K562 (cell line): ENCODE data around the gene BOD1L2. TPM values are rescaled to one million over a fixed set of nuclear protein-coding genes. Genes with fewer than 3 reads are reported as not detected.
A peak's percentile ranks its signal among the peaks of the same experiment; 100 is the strongest.

ENCODE experiments used
- CBX8 ChIP-seq: fragments of 200-600 bp; sonication (generic); IDR thresholded peaks from 2 replicates; pipeline ENCODE4 v1.6.1; 2012; ENCODE audit warnings: borderline replicate concordance, mixed run types, low read depth, mild to moderate bottlenecking, moderate library complexity, mixed read lengths, low read length, control low read depth, inconsistent platforms; ENCODE audit not compliant: poor library complexity, severe bottlenecking; ENCODE audit errors: extremely low read depth
- DLX4 ChIP-seq: fragments of 250-450 bp; sonication (Bioruptor Pico); IDR thresholded peaks from 2 replicates; pipeline ENCODE4 v1.6.1; 2021; ENCODE audit warnings: mild to moderate bottlenecking
- DPF2 ChIP-seq: fragments of 450-650 bp; IDR thresholded peaks from 2 replicates; pipeline ENCODE4 v1.6.1; 2016
- FOXA1 ChIP-seq: fragments of 450-650 bp; IDR thresholded peaks from 2 replicates; pipeline ENCODE4 v1.6.1; 2016; ENCODE audit warnings: mild to moderate bottlenecking, borderline replicate concordance
- GTF2E2 ChIP-seq: fragments of 200-800 bp; sonication (Bioruptor generic); IDR thresholded peaks from 2 replicates; pipeline ENCODE4 v1.6.1; 2016; ENCODE audit warnings: missing genetic modification characterization, missing compliant biosample characterization
- JUN ChIP-seq, 2 experiments: sonication (generic) in 1 of 2; formaldehyde crosslinking in 1 of 2; IDR thresholded peaks; 2 replicates each; pipeline versions ENCODE4 v1.6.1 to v1.8.0; 2012 to 2022; ENCODE audit warnings: borderline replicate concordance in 2 of 2, mild to moderate bottlenecking in 2 of 2, improper control_type of control experiment in 1 of 2, low read depth in 1 of 2, low read length in 1 of 2, missing genetic modification reagents in 1 of 2
- JUND ChIP-seq, 2 experiments: IDR thresholded peaks; 2 replicates in 1 of 2; 3 replicates in 1 of 2; pipeline ENCODE4 v1.6.1; 2011; ENCODE audit warnings: borderline replicate concordance in 2 of 2, low read depth in 2 of 2, low read length in 2 of 2, improper control_type of control experiment in 1 of 2, missing biosample characterization in 1 of 2, missing genetic modification characterization in 1 of 2, missing genetic modification reagents in 1 of 2
- KAT7 ChIP-seq: sonication (generic); formaldehyde crosslinking; IDR thresholded peaks from 2 replicates; pipeline ENCODE4 v1.8.0; 2022; ENCODE audit warnings: missing genetic modification reagents, mild to moderate bottlenecking, borderline replicate concordance
- POLR3G ChIP-seq: IDR thresholded peaks from 2 replicates; pipeline ENCODE4 v1.6.1; 2011; ENCODE audit not compliant: insufficient read length, insufficient replicate concordance; ENCODE audit errors: extremely low read depth
- PRPF4 ChIP-seq: fragments of 200-400 bp; formaldehyde crosslinking; IDR thresholded peaks from one replicate; pipeline ENCODE4 v1.6.1; 2017; ENCODE audit warnings: low read length, low read depth, mild to moderate bottlenecking; ENCODE audit not compliant: insufficient read depth, poor library complexity, severe bottlenecking
- PTBP1 ChIP-seq: fragments of 200-400 bp; formaldehyde crosslinking; IDR thresholded peaks from 2 replicates; pipeline ENCODE4 v1.6.1; 2017; ENCODE audit warnings: low read depth, low read length
- PTTG1 ChIP-seq: fragments of 450-650 bp; IDR thresholded peaks from 2 replicates; pipeline ENCODE4 v1.6.1; 2016; ENCODE audit warnings: low read depth, mild to moderate bottlenecking, missing genetic modification characterization, missing compliant biosample characterization
- RBM15 ChIP-seq: fragments of 200-400 bp; formaldehyde crosslinking; IDR thresholded peaks from 2 replicates; pipeline ENCODE4 v1.6.1; 2018; ENCODE audit warnings: mild to moderate bottlenecking, low read length, moderate library complexity; ENCODE audit not compliant: insufficient read depth
- SMAD4 ChIP-seq: fragments of 250-450 bp; sonication (Bioruptor Pico); conservative IDR thresholded peaks from 2 replicates; pipeline ENCODE4 v1.8.0; 2021; ENCODE audit warnings: inconsistent platforms, mild to moderate bottlenecking, moderate library complexity
- STAG1 ChIP-seq: sonication (generic); formaldehyde crosslinking; IDR thresholded peaks from 2 replicates; pipeline ENCODE4 v1.5.0; 2020; ENCODE audit warnings: missing genetic modification reagents, borderline replicate concordance
- ZMIZ1 ChIP-seq, 2 experiments: fragments of 150-350 bp in 1 of 2; IDR thresholded peaks; 2 replicates each; pipeline ENCODE4 v1.6.1; 2012 to 2016; ENCODE audit warnings: low read depth in 2 of 2, low read length in 2 of 2, mild to moderate bottlenecking in 1 of 2, moderate library complexity in 1 of 2
- ZNF217 ChIP-seq: sonication (generic); formaldehyde crosslinking; IDR thresholded peaks from 2 replicates; pipeline ENCODE4 v1.8.0; 2022; ENCODE audit warnings: mild to moderate bottlenecking, missing genetic modification reagents
- ZNF324 ChIP-seq: fragments of 250-450 bp; sonication (Bioruptor Pico); IDR thresholded peaks from 2 replicates; pipeline ENCODE4 v1.4.0; 2020; ENCODE audit warnings: mild to moderate bottlenecking
- ZNF436 ChIP-seq: fragments of 250-450, 450-650 bp; sonication (Bioruptor Pico); formaldehyde crosslinking; IDR thresholded peaks from 2 replicates; pipeline ENCODE4 v1.7.0; 2020; ENCODE audit warnings: mild to moderate bottlenecking
- ZNF717 ChIP-seq: fragments of 250-450 bp; sonication (Bioruptor Pico); IDR thresholded peaks from 2 replicates; pipeline ENCODE4 v1.5.0; 2021
- polyA plus RNA-seq, 8 experiments: library from polyadenylated mRNA; depleted of rRNA in 4 of 8; stranded (reverse) in 5 of 8; unstranded in 3 of 8; fragments of >200 nt; fragmentation: Nextera tagmentation in 2 of 8; fragmentation: Illumina TruSeq in 1 of 8; extraction: Ambion mirVana in 2 of 8; extraction: Trizol in 1 of 8; gene quantifications; 2 replicates each; pipeline versions ENCODE4 v1.2.1 to v1.2.3, GENCODE V29; 2011 to 2014; ENCODE audit warnings: inconsistent platforms in 1 of 8, missing spikeins in 1 of 8
- total RNA-seq, 7 experiments: library from RNA; depleted of rRNA in 6 of 7; stranded (reverse); fragments of >200 nt in 6 of 7; fragmentation: Illumina TruSeq in 2 of 7; extraction: Trizol in 2 of 7; gene quantifications; 2 replicates each; pipeline versions ENCODE4 v1.2.1 to v1.2.3, GENCODE V29; 2011 to 2021; ENCODE audit warnings: low replicate concordance in 1 of 7
- TF ChIP-seq, protein P1 (sequence below): sonication (generic); formaldehyde crosslinking; IDR thresholded peaks from 2 replicates; pipeline ENCODE4 v1.8.0; 2023; ENCODE audit warnings: mild to moderate bottlenecking, missing genetic modification reagents

The BOD1L2 gene
- total and polyA plus RNA-seq, 9 of the 15 experiments (the other 6 are each of a cell fraction or from before 2014, with no cell fraction given), result 0.03 TPM; not detected in 8

DNA sequence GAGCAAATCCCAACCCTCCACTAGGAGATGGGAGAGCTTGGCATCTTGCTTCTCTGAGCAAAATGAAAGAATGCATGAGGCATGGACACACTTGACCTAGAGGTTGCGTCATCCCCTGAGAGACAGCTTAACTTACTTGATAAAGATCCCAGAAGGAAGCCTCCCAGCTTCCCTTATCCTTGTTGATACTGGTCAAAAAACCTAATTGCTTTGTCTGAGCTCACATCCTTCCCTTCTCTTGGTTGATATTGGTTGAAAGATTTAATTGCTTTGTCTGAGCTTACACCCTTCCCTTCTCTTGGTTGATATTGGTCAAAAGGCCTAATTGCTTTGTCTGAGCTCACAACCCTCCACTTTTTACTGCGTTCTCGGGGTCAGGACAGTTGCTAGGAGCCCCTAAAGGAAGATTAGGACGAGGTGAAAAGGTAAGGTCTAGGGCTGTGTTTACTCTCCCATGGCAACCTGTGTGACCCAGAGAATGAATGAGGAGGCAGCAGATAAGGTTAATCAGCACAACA is 12.2 kb upstream of the BOD1L2 start (continued):
- TF ChIP-seq JUND (IDR thresholded peaks at IDR 0.05; ENCODE audit: borderline replicate concordance, low read depth, low read length) (peak; percentile 91), JUND (tag; IDR thresholded peaks at IDR 0.05; ENCODE audit: borderline replicate concordance, low read depth, low read length) (peak; percentile 76; the same call in 1 of the 3 replicates), FOXA1 (no peak), KAT7 (CRISPR knock-in tag) (no peak), RBM15 (no peak), POLR3G (no peak), PRPF4 (no peak), DLX4 (no peak), ZNF717 (CRISPR knock-in tag) (no peak), SMAD4 (CRISPR knock-in tag) (peak; percentile 68), DPF2 (peak; percentile 46; the same call in 1 of the 2 replicates), JUN (IDR thresholded peaks at IDR 0.05; ENCODE audit: borderline replicate concordance, low read depth, low read length) (peak; percentile 69; the same call in 1 of the 2 replicates), JUN (CRISPR knock-in tag; IDR thresholded peaks at IDR 0.05; ENCODE audit: borderline replicate concordance) (no peak), ZNF324 (no peak), GTF2E2 (tag) (no peak), ZNF217 (CRISPR knock-in tag) (no peak), ZMIZ1 (IDR thresholded peaks at IDR 0.05; ENCODE audit: low read depth in 2 of 2, low read length in 2 of 2) (no peak), CBX8 (no peak), PTTG1 (no peak), ZNF436 (CRISPR knock-in tag) (no peak), STAG1 (no peak), PTBP1 (no peak)
- TF ChIP-seq, protein P1, sequence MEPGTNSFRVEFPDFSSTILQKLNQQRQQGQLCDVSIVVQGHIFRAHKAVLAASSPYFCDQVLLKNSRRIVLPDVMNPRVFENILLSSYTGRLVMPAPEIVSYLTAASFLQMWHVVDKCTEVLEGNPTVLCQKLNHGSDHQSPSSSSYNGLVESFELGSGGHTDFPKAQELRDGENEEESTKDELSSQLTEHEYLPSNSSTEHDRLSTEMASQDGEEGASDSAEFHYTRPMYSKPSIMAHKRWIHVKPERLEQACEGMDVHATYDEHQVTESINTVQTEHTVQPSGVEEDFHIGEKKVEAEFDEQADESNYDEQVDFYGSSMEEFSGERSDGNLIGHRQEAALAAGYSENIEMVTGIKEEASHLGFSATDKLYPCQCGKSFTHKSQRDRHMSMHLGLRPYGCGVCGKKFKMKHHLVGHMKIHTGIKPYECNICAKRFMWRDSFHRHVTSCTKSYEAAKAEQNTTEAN, result no peak
